Hematopoietic multipotent progenitor cell treated with erythropoietin and hydrocortisone succinate and interleukin-3 and kit ligand, for 15 days (in vitro differentiated cells): ENCODE results near the gene PITHD1.
"Not testable (repeated sequence)": the region's sequence is repeated elsewhere in the genome, so short reads cannot be mapped to it uniquely, and the experiment has no call there.

Experiments used
- DNase-seq: peaks from one replicate; pipeline ENCODE4 v3.0.0-alpha.2; 2015; ENCODE audit warnings: low spot score

The PITHD1 gene

DNA sequence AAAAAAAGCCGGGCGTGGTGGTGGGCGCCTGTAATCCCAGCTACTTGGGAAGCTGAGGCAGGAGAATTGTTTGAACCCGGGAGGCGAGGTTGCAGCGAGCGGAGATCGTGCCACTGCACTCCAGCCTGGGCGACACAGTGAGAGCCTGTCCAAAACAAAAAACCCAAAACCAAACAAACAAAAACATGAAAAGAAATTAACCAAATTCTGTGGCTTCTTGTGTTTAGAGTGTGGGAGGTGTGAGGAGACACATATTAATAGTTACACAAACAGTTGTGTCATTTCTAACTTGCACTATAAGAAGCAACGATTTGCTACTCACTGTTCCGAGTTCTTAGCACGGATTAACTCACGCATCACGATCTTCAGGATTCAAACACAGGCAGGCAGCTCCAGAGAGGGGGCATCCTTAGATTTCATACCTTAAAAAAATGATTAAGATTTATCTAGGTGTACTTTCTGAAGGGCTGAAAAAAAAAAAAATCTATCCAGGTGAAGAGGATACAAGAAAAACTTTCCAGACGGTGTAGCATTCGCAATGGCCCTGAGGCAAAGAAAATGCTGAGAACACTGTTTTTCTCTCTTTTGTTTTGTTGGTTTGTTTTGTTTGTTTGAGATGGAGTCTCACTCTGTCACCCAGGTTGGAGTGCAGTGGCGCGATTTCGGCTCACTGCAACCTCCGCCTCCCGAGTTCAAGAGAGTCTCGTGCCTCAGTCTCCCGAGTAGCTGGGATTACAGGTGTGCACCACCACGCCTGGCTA lies 47.7 kb downstream of the PITHD1 start:
- DNase-seq, result no peak

DNA sequence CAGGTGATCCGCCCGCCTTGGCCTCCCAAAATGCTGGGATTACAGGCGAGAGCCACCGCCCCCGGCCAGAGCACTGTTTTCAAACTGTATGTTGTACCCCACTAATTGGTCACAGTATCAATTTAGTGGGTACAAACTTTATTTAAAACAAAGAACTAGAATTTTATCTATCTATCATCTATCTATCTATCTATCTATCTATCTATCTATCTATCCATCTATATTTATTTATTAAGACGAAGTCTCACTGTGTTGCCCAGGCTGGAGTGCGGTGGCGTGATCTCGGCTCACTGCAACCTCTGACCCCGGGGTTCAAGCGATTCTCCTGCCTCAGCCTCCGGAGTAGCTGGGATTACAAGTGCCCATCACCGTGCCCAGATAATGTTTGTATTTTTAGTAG lies 48.4 kb downstream of the PITHD1 start:
- not testable (repeated sequence) for DNase-seq

DNA sequence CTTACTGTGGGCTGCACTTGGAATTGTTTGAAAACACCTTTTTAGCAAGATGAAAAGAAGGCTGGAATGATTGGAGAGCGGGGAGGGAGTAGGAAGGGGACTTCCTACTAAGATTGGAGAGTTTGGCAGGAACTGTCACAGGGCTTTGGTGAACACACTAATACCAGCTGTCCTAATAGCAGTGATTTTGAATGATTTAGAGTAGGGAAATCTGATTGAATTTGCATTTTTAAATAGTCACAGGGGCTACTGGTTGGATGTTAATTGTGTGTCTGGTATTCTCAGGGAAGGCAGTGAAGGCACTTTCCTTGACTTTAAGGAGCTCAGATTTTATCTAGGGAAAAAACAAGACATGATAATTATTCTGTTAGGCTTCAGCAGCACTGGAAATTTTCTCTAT lies 49.5 kb downstream of the PITHD1 start:
- DNase-seq, result no peak

DNA sequence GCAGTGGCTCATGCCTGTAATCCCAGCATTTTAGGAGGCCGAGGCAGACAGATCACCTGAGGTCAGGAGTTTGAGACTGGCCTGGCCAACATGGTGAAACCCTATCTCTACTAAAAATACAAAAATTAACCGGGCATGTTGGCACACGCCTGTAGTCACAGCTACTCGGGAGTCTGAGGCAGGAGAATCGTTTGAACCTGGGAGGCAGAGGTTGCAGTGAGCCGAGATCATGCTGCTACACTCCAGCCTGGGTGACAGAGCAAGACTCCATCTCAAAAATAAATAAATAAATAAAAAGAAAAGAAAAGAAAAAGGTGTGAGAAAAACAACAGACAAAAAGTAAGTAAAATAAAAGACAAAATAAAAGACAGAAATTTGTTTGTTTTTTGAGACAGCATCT lies 55.9 kb downstream of the PITHD1 start:
- not testable (repeated sequence) for DNase-seq

DNA sequence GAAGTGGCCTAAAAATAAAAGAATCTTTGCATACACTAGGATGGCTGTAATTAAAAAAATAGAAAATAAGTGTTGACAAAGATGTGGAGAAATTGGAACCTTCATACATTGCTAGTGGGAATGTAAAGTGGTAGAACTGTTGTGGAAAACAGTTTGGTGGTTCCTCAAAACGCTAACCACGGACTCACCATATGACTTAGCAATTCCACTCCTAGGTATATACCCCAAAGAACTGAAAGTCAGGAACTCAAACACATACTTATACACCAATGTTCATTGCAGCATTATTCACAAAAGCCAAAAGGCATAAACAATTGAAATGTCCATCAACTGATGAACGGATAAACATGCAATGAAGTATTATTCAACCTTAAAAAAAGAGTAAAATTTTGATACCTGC lies 57.8 kb downstream of the PITHD1 start:
- DNase-seq, result no peak
